OCI-M2 (cell line): ENCODE results near the gene BTBD16.

Source experiments
- DNase-seq: peaks from one replicate; lab custom pipeline; 2025; ENCODE audit not compliant: unreplicated experiment; lab: John Stamatoyannopoulos, UW

The BTBD16 gene

DNA sequence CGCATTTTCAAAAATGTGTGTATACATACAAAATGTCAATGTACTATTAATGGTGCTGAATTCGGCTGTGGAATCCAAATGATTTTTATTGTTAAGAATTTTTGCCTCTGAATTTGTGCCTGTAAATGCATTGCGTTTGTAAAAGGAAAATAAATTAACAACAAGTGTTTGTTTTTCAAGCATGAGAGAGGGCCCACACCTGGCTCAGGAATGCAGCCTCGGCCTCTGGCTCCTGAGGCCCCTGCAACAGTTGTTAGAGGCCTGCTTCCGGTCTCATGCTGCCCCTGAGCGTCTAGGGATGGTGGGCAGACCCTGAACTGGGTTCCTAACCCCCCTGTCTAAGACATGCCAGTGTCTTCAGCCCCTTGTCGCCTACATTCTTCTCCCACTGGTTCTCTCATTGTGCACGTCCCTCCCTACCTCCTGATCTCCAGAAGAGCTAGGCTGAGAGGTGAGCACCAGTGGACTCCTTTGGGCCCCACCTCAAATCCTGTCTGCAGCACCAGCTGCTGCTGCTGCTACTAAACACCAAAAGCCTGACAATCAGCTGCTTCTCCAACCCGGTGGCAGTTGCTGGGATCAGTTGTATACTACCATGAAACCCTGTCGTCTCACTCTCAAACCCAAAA is 1.9 kb upstream of the BTBD16 start:
- no peak for DNase-seq

DNA sequence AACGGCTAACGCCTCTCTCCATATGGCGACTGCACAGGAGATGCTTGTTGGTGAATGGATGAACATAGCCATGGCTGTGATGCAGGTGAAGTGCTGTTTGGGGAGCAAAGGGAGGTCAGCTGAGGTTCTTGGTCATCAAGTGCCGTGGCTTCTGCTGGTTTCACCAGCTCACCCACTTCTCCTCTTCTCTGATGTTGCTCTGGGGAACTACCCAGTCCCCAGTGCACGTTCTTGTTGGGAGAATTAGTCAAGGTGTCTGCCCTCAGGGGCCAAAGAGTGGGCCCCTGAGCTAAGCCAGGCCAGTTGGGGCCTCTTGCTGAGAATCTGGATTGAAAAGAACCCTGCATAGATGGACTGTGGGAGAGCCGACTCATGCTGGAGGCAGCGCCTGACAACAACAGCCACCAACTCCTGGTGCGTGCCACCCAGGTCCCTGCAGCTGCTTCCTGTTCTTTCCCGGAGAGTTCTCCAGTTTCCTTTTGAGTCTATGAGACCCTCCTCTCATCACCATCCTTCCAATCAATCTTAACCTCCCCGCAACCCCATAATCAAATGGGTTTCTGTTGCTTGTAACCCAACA is 3.0 kb downstream of the BTBD16 start:
- no peak for DNase-seq

DNA sequence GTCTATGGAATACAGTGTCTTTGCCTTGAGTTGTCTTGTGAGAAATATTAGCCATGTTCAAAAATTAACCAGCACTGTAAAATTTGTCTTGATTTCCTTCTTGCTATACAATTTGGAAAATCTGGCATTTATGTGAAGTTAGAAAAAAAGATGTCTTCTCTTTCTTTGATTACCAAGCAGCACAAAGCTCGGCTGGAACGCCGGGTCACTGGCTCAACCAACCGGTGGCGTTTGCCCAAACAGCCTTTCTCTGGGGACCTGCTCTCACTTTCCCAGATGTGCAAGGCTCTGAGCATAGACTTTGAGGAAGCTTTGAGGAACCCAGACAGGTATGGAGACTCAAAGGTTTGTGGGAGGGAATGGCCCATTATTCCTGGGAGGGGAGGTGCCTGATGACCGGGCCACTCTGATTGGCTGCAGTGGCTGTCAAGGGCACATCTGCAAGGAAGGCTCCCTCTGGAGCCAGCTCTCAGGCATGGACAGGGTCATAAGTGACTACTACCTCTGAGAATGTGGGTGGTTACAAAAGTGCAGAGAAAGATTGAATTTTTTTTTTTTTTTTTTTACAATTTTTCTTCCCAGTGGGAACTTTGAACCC is 5.6 kb downstream of the BTBD16 start:
- DNase-seq, result no peak

DNA sequence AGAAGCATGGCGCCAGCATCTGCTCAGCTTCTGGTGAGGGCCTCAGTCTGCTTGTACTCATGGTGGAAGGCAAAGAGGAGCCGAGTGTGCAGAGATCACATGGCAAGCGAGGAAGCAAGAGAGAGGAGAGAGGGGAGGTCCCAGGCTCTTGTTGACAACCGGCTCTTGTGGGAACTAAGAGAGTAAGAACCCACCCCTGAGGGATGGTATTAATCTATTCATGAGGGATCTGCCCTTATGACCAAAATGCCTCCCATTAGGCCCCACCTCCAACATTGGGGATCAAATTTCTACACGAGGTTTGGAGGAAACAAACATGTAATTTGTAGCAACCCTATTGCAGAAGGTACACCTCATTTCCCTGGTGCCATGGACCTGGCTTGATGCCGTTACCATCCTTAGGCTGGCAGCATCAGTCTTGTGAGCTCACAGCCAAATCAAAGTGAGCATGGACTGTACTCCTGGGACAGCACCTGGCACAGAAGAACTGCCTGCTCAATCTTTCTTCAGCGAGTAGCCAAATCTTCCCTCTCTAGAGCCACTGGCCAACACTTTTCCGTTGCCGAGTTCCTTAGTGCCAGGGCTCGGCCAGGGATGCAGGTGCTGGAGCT is 6.5 kb downstream of the BTBD16 start:
- DNase-seq, result no peak

DNA sequence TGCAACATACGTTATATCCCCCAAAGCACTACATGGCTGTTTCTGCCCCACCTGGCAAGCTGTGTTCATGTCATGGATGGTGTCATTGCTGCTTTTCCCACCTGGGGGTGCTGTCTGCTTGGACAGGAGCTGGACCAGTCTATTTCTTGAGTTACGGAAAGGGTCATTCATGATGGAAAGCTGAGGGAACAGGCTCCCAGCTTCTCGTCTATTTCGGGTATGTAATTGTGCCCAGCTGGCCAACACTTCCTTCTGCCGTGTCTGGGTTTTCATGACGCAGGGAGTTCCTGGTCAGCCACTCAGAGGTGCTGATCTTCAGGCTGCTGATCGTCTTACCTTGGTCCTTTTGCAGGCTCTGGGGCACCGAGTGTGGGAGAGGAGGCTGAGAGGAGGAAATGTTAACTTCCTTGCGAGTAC is 8.6 kb downstream of the BTBD16 start:
- no peak for DNase-seq

DNA sequence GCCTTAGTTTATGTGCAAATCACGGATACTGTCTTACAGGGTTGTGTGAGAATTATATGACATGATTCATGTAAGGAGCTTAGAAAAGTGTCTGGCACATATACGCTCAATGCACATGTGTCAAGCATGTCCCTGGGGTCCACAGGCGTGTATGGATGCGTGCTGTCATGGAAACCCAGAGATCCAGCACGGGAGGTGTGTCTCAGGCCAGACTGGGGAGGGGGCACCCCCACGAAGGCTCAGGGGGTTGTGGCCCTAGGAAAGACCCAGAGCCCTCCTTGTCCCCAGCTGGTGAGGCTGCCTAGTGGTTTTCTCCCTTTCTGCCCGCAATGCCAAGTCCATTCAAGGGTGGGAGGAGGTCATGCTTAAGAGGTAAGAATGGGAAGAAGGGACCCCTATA is 9.1 kb downstream of the BTBD16 start:
- no peak for DNase-seq

DNA sequence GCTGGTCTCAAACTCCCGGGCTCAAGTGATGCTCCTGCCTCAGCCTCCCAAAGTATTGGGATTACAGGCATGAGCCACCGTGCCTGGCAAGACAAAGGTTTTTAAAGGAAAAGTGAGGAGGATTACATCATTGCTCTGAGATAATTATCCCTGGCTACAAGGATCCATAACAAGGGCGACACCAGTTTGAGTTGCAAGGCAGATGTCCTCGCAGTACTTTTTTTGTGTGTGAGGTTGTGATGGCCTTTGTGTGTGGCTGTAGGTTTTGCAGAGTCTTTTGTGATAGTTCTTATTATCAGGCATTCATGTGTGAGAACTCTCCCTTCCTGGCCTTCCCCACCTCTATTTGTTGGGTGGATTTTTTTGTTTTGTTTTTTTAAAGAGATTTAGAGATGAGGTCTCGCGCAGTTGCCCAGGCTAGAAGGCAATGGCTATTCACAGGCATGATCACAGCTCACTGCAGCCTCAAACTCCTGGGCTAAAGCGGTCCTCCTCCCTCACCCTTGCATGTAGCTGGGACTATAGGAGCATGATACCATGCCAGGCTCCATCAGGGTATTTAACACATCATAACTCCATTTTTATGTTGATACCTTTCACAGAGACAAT is 10.0 kb downstream of the BTBD16 start:
- DNase-seq, result no peak

DNA sequence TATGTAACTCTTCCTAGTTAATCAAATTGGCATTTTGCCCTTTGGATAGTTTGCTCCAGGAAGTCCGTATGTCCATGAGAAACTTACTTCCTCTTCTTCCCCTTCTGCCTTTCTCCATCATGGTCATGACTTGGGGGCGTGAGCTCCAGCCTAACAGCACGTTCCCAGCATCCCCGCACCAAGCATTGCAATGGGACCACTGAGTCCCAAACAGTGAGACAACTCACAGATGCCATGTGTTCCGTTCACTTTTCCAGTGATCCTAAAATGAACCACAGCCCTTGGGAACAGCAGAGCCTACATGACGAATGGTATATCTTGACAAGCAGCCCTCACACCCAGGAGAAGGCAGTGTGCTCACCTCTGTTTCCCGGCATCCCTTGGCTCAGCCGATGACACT is 10.7 kb downstream of the BTBD16 start:
- DNase-seq, result no peak

DNA sequence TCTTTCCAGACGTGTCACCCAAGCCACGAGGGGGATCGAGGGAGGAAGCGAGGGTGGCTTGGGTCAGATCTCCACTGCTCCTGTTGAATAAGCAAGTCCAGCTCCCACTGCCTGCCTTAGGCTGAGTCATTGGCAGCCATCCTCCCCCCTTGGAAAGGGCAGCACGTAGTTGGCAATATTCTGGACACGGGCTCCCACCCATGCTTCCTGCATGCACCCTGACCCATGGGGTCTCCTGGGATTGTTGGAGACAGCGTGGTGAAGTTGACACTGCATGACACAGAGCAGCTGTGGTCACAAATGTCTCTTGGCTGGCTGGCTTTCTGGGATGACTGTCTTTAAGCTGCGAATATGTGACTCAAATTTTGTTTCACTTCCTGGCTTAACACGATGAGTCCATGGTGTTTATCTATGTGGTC is 11.2 kb downstream of the BTBD16 start:
- DNase-seq, result no peak

DNA sequence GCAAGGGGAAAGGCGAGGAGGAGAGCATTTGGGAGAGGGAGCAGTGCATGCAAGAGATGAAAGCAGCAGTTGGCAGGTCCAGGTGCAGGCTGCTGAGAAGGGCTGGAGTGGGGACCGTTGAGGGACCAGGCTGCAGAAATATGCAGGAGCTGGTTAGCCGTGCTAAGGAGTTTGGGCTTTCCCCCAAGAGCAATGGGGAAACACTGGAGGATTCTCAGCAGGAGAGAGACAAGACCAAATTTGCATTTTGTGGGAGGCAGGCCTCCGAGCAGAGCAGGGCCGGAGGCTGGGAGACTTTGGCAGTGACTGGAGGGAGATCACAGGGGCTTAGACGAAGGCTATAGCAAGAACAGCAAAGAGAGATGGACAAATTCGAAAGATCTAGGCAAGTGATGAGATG is 11.8 kb downstream of the BTBD16 start:
- no peak for DNase-seq

DNA sequence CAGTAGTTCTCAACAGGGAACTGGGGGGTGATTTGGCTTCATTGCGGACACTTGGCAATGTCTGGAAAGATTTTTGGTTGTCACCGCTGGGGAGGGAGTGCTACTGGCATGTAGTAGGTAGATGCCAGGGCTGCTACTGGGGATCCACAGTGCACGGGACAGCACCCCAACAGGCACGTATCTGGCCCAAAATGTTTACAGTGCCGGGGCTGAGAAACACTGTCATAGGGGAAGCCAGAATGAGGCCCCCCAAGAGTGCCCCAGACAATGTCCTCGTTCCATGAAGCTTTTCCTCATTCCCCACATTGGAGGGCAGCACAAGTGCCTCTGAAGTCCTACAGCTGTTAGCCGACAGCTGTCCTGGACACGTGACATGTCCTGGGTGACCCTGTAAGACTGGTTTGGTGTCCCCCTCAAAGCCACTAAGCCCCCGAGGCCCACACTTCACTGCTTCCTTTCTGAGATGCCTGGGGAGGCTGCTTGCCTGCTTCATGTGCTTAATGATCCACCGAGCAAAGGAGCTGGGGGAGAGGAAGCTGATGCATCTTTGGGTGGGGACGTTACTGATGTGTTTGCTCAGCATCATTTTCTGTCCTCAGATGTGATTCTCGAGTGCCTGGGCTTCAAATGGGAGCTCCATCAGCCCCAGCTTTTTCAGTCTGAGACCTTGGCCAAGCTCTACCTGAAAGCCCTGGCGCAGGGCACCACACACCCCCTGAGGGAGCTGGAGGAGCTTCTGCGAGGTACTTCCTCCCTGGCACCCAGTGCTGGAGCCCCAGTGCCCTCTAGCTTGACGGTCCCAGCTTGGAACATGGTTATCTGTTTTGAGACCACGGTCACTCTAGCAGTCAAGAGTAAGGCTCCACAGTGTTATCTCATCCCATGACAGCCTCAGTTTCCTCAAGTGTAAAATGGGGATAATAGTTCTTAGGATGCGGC is 14.7 kb downstream of the BTBD16 start:
- no peak for DNase-seq

DNA sequence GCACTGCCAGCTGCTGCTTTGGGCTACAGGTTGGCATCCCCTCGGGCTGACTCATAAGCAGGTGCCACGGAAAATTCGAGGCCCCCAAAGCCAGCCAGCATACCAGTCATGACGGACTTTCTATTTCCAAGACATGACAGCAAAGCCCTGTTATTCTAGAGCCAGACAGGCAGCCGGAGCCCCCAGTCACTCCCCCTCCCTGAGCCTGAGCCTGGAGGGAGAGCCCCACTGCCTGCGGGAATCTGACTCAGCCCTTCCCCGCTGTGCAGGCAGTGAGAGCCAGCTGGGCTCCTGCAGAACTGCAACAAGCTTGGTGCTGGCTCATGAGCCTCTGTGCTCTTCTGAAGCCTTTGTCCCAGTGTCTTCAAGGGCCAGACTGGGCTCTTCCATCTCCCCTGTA is 15.8 kb downstream of the BTBD16 start:
- no peak for DNase-seq

DNA sequence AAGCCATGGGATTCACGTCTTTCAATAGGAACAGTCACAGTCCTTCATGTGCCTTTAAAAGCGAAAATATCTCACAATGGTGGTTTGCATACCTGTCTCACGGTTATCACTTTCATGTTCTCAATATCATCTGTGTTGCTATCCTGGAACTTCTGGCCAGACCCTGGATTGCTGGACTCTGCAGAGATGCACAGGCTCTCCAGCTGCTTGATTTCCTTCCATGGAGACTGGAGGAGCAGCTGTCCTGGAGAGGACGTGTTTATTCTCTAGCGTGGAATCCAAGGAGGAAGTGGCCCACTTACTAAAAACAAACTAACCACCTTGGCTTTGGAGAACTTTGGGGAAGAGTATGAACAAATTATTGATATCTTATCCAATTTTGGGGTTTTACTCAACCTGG is 16.5 kb downstream of the BTBD16 start:
- DNase-seq, result no peak

DNA sequence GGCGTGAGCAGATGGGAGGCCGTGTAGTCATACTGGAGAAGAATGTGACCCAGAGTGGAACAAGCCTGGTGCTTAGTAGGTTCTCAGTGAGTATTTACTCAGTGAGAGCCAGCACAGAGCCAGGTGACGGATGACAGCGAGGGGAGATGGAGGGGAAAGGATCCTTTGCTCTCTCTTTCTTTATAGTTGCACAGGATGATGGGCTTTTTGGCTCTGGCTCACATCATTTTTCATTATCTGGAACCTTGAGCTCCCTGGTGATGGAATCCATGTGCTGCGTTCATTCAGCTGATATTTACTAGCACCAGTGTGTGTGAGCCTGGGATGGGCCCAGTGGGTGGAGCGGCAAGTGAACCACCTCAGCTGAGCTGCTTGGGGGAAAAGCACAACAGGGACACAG is 17.2 kb downstream of the BTBD16 start:
- DNase-seq, result no peak

DNA sequence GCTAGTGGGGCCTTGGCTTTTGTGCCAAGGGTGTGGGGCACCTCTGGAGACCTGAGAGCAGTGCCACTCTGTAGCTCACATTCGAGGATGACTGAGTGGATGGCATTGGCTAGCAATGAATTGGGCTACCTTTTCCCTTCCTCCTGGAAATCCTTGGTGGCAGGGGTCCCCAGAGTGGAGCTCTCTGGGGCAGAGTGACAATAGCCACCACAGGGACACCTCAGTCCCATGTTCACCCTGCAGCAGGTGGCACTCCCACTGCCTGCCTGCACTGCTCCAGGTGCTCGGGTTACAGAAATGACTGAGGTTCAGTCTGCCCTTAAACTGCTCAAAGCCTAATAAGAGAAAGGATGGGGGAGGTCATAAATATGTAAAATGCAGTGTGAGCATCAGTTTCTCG is 17.8 kb downstream of the BTBD16 start:
- no peak for DNase-seq

DNA sequence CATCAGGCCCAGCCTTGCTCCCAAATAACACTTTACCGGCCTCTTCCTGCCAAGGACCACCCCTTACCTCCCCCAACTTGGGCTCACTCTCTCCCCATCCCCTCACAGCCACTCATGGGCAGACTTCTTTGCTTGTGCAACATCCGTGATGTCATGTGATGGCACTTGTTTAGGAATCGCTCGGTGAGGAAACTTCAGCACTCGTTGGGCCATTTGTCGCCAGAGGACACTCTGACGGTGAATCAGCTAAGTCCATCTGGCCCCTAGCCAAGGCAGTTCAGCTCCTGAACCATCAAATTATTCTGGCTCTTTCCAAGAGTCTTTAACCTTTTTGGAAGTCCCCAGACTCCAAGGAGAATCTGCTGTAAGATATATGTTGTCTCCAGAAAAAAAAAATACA is 19.2 kb downstream of the BTBD16 start:
- DNase-seq, result no peak

DNA sequence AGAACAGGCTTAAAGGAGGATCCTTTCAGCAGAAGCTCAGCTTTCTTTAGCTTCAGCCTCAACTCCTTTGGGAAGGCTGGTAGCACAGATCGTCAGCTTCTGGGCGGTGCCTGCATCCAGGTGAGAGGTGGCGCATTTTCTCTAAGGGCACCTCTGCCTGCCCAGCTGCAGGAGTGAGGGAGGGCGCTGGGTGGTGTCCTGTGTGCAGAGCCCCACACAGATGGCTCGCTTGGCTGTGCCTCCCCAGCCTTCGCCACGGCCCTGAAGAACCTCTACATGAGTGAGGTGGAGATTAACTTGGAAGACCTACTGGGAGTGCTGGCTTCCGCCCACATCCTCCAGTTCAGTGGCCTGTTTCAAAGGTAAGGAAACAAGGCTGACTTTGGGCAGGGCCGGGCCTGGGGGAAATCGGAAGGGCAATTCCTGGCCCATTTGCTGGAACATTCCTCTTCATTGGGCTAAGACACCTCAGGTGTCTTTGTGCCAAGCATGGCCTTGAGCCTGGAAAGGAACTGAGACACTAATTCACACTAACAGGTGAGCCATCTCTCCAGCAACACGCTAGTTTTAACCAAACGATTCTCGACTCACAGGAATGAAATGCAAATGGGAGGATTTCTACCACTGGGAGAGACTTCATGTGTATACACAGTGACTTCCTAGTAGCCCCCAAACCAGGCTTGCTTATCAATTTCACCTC is 19.9 kb downstream of the BTBD16 start:
- no peak for DNase-seq

DNA sequence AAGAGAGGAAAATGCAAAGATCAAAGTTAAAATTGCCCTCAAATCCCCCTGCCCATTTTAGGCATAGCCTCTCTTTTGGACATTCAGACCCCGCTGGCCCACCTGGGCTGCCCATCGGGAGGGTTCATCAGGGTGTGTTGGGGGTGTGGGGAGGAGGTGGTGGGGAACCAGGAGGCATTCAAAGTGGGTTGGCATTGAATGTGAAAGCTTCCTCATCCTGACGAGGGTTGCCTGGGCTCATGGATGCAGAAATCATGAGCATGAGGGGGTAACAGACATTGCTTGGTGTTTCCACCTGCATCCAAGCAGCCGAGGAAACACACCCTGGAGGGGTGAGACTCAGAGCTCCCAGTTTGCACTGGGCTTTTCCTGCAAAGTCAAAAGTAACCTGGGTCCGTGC is 20.6 kb downstream of the BTBD16 start:
- no peak for DNase-seq

DNA sequence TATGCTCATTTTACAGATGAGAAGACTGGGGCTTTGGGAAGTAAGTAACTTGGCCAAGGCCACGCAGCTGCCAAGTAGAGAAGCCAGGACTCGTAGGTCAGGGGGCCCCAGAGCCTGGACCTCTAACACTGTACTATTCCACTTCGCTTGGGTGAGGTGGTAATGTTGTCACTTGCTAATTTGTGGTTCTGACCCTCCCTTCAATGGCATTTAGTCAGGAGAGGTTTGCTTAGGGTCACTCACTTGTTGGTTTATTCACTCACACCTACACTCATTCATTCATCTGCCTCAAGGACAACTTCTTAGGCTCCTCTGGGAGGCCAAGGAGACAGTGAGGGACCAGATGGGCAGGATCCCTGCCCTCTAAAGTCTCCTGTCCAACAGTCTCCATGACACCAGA is 21.3 kb downstream of the BTBD16 start:
- DNase-seq, result no peak
